Measurements from ENCODE around the gene TASP1. TPM values are rescaled to one million over a fixed set of nuclear protein-coding genes. Genes with fewer than 3 reads are reported as not detected.
"Not testable (repeated sequence)": the region's sequence is repeated elsewhere in the genome, so short reads cannot be mapped to it uniquely, and the experiment has no call there.

TASP1 gene
- total RNA-seq, 4 donors from 2014 or later = 6.6 to 21.5 (median 9.8) TPM

- H3K27ac ChIP-seq = no peak overlapping the region
- H3K4me3 ChIP-seq = no peak overlapping the region
- H3K9me3 ChIP-seq = no peaks in the 10 kb centered on the region
- no peaks in the 10 kb centered on the region for H3K36me3 ChIP-seq
- TF ChIP-seq, protein P1, sequence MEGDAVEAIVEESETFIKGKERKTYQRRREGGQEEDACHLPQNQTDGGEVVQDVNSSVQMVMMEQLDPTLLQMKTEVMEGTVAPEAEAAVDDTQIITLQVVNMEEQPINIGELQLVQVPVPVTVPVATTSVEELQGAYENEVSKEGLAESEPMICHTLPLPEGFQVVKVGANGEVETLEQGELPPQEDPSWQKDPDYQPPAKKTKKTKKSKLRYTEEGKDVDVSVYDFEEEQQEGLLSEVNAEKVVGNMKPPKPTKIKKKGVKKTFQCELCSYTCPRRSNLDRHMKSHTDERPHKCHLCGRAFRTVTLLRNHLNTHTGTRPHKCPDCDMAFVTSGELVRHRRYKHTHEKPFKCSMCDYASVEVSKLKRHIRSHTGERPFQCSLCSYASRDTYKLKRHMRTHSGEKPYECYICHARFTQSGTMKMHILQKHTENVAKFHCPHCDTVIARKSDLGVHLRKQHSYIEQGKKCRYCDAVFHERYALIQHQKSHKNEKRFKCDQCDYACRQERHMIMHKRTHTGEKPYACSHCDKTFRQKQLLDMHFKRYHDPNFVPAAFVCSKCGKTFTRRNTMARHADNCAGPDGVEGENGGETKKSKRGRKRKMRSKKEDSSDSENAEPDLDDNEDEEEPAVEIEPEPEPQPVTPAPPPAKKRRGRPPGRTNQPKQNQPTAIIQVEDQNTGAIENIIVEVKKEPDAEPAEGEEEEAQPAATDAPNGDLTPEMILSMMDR (IDR thresholded peaks at IDR 0.05) = no peak
- TF ChIP-seq POLR2A (IDR thresholded peaks at IDR 0.05) = no peak
- no peaks in the 10 kb centered on the region for H3K27me3 ChIP-seq
- DNase-seq = no peak
- H3K4me1 ChIP-seq = no peaks in the 10 kb centered on the region
These were observed 146.7 kb downstream of the TASP1 start for GRCh38 chr20:13492001-13492481.

DNA sequence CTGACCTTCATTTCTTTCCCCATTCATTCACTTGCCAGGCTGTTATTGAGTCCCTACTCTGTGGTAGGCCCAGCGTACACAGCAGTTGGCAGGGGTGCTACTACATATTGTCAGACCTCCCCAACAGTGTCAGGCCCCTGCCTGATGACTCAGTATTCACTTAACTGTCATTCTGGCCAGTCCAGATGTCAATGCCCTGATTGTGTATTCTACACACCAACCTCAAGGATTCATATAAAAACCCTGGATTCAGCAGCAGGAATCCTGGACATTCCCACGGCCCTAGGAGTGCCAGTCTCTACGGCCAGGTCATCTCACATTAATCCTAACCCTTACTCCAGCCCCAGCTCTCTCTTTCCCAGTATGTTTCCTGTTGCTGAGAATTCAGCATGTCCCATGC is 151.5 kb downstream of the TASP1 start:
- H3K36me3 ChIP-seq = peaks cover 0 to 12% (median 0%) of the 10 kb centered on the region in 3 donors
- no peak overlapping the region for H3K4me3 ChIP-seq
- no peaks in the 10 kb centered on the region for H3K4me1 ChIP-seq
- TF ChIP-seq POLR2A (IDR thresholded peaks at IDR 0.05) = no peak
- TF ChIP-seq, protein P1 (IDR thresholded peaks at IDR 0.05) = no peak
- H3K27ac ChIP-seq = no peak overlapping the region
- DNase-seq = no peak
- H3K9me3 ChIP-seq = no peaks in the 10 kb centered on the region
- H3K27me3 ChIP-seq = no peaks in the 10 kb centered on the region

DNA sequence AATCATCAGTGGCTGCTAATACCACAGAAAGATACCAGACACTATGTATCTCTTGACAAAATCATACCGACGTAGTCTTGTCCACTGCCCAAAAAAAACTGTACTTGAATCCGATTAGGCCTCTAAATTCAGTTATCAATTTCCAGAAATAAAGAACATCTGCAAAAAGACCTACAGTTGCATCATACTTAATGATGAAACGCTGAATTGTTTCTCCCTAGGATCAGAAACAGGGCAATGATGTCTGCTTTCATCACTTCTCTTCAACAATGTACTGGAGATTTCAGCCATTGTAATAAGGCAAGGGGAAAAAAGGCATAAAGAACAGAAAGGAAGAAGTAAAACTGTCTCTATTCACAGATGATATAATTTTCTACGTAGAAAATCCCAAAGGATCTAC is 152.0 kb downstream of the TASP1 start:
- Histone ChIP-seq H3K36me3 (peaks cover 0 to 17% (median 0%) of the 10 kb centered on the region in 3 donors), H3K9me3 (no peaks in the 10 kb centered on the region), H3K4me3 (no peak overlapping the region), H3K27me3 (no peaks in the 10 kb centered on the region), H3K4me1 (no peaks in the 10 kb centered on the region), H3K27ac (no peak overlapping the region)
- TF ChIP-seq POLR2A (IDR thresholded peaks at IDR 0.05) = no peak
- TF ChIP-seq, protein P1 (IDR thresholded peaks at IDR 0.05) = no peak
- no peak for DNase-seq

- no peak overlapping the region for H3K27ac ChIP-seq
- H3K9me3 ChIP-seq = no peaks in the 10 kb centered on the region
- no peak for TF ChIP-seq POLR2A (IDR thresholded peaks at IDR 0.05)
- TF ChIP-seq, protein P1 (IDR thresholded peaks at IDR 0.05) = no peak
- no peaks in the 10 kb centered on the region for H3K27me3 ChIP-seq
- no peak overlapping the region for H3K4me3 ChIP-seq
- peaks cover 0 to 25% (median 0%) of the 10 kb centered on the region in 3 donors for H3K36me3 ChIP-seq
- DNase-seq = no peak
- H3K4me1 ChIP-seq = no peaks in the 10 kb centered on the region
These were observed 153.2 kb downstream of the TASP1 start for GRCh38 chr20:13485576-13485975.

DNA sequence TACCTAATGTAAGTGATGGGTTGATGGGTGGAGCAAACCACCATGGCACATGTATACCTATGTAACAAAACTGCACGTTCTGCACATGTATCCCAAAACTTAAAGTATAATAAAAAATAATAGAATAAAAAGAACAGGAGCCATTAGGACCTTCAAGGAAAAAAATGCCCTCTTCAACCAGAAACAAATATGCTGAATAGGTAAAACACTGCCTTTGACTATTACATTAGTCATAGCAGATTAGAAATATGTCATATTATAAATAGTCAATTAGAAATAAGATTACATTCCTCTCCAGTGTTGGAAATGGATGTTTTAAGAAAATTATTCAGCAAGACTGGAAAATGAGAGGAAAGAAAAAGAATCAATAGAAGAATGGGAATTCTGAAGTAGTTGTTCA is 153.7 kb downstream of the TASP1 start:
- not testable (repeated sequence) for H3K9me3 ChIP-seq, H3K27ac ChIP-seq, H3K4me3 ChIP-seq, H3K27me3 ChIP-seq, H3K4me1 ChIP-seq, DNase-seq
- H3K36me3 ChIP-seq = peaks cover 0 to 27% (median 0%) of the 10 kb centered on the region in 3 donors

DNA sequence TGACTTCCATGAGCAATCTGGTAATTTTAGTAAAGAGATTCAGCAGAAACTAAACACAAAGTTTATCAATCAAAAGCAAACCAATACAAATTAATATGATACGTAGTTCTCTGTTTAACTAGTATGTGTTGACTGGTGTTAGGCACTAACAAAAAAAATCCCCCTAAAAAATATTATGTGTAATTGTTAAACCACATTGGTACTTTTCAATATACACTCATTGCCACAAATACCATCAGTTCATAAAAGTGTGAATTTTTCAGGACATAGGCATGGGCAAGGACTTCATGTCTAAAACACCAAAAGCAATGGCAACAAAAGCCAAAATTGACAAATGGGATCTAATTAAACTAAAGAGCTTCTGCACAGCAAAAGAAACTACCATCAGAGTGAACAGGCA is 155.3 kb downstream of the TASP1 start:
- not testable (repeated sequence) for DNase-seq, H3K4me3 ChIP-seq, H3K27ac ChIP-seq, H3K9me3 ChIP-seq, H3K27me3 ChIP-seq, H3K4me1 ChIP-seq
- H3K36me3 ChIP-seq = peaks cover 0 to 28% (median 0%) of the 10 kb centered on the region in 3 donors

GRCh38 chr20:13478366-13478765 is 160.4 kb downstream of the TASP1 start:
- TF ChIP-seq POLR2A (IDR thresholded peaks at IDR 0.05) = no peak
- TF ChIP-seq, protein P1 (IDR thresholded peaks at IDR 0.05) = no peak
- Histone ChIP-seq H3K4me1 (no peaks in the 10 kb centered on the region), H3K27ac (no peak overlapping the region), H3K9me3 (no peaks in the 10 kb centered on the region), H3K4me3 (no peak overlapping the region), H3K27me3 (no peaks in the 10 kb centered on the region), H3K36me3 (peaks cover 0 to 27% (median 0%) of the 10 kb centered on the region in 3 donors)
- no peak for DNase-seq

Measured in Peyer's patch (tissue), 4 donors.